Brain microvascular endothelial cell (primary cell): Measurements from ENCODE around the gene SLC26A3.

Source experiments
- DNase-seq: peaks from one replicate; pipeline ENCODE4 v3.0.0-alpha.2; 2020
- H3K27ac ChIP-seq: fragments of 250-450 bp; sonication (Bioruptor Pico); 2 replicates; pipeline ENCODE4 v1.5.1; 2020; ENCODE audit warnings: mild to moderate bottlenecking, moderate library complexity
- H3K27me3 ChIP-seq: fragments of 250-450 bp; sonication (Bioruptor Pico); replicated peaks from 2 replicates; pipeline ENCODE4 v1.5.1; 2020; ENCODE audit warnings: mild to moderate bottlenecking
- H3K36me3 ChIP-seq: fragments of 250-450 bp; sonication (Bioruptor Pico); replicated peaks from 2 replicates; pipeline ENCODE4 v1.5.1; 2020; ENCODE audit warnings: mild to moderate bottlenecking
- H3K4me3 ChIP-seq: 2 replicates; pipeline ENCODE4 v1.5.1; 2011; ENCODE audit warnings: low read depth, mild to moderate bottlenecking, control low read depth, low read length, moderate library complexity
- in situ Hi-C: cut with HindIII; loops from 2 replicates; pipeline ENCODE4 v1.10.0; 2017; ENCODE audit warnings: low sequenced_read_pairs, low pct_ligation_motif_present
- TF ChIP-seq, protein P1 (sequence below): IDR thresholded peaks from 2 replicates; pipeline ENCODE4 v1.5.1; 2011; ENCODE audit warnings: low read depth, mild to moderate bottlenecking, moderate library complexity, low read length, control low read depth, inconsistent platforms; ENCODE audit errors: missing control alignments

The SLC26A3 gene

DNA sequence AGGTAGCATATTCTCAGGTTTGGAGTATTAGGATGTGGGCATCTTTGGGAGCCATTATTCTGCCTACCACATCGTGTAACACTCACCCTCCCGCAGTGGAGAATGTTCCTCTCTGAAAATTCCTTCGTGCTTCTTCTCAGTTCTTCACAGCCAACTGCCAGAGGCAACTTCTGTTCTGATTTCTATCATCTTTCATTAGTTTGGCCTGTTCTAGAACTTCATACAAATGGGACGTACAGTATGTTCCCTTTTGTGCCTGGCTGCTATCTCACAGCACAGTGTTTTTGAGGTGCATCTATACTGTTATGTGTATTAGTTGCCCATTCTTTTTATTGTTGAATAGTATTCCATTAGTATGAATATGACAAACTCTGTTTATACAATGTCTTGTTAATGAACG, 8.9 kb upstream of the SLC26A3 start:
- Histone ChIP-seq H3K27ac (no peak overlapping the region), H3K27me3 (no peaks in the 10 kb centered on the region), H3K36me3 (no peaks in the 10 kb centered on the region), H3K4me3 (no peak overlapping the region)
- no peak for DNase-seq
- in situ Hi-C loops, result no loop called here
- TF ChIP-seq, protein P1, sequence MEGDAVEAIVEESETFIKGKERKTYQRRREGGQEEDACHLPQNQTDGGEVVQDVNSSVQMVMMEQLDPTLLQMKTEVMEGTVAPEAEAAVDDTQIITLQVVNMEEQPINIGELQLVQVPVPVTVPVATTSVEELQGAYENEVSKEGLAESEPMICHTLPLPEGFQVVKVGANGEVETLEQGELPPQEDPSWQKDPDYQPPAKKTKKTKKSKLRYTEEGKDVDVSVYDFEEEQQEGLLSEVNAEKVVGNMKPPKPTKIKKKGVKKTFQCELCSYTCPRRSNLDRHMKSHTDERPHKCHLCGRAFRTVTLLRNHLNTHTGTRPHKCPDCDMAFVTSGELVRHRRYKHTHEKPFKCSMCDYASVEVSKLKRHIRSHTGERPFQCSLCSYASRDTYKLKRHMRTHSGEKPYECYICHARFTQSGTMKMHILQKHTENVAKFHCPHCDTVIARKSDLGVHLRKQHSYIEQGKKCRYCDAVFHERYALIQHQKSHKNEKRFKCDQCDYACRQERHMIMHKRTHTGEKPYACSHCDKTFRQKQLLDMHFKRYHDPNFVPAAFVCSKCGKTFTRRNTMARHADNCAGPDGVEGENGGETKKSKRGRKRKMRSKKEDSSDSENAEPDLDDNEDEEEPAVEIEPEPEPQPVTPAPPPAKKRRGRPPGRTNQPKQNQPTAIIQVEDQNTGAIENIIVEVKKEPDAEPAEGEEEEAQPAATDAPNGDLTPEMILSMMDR, result no peak

DNA sequence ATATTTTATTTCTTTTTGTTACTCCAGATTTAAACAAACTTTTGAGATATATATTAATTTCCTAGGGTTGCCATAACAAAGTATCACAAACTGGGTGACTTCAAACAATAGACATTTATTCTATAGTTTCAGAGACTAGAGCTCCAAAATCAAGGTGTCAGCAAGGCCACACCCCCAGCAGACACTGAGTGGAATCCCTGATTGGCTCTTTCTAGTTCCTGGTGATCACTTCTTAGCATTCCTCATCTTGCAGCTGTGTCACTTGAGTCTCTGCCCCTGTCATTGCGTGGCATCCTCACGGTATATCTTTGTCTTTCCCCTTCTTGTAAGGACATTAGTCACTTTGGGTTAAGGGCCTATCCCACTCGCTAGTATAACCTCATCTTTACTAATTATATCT, 7.6 kb upstream of the SLC26A3 start:
- no peak overlapping the region for H3K4me3 ChIP-seq
- TF ChIP-seq, protein P1, result no peak
- no peak for DNase-seq
- no peaks in the 10 kb centered on the region for H3K36me3 ChIP-seq
- in situ Hi-C loops, result no loop called here
- no peaks in the 10 kb centered on the region for H3K27me3 ChIP-seq
- no peak overlapping the region for H3K27ac ChIP-seq

DNA sequence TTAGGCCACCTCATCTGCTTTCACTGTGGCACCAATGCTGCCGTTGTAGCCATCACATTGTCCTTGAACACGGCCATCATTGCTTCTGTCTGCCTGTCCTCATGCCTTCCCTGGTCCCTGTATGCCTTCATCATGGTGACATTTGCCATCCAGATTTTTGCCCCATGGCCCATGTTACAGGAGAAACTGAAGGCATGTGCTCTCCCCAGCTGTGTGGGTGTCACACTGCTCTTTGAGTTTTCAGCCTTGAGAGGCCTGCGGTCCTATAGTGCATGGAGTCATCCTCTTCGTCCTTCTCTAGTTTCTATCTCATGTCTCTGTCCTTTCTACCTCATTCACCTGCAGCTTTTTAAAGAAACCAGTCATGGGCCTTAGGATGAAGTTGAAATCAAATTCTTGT, 6.2 kb upstream of the SLC26A3 start:
- TF ChIP-seq, protein P1, result no peak
- H3K36me3 ChIP-seq, result no peaks in the 10 kb centered on the region
- H3K27ac ChIP-seq, result no peak overlapping the region
- no peak for DNase-seq
- no peak overlapping the region for H3K4me3 ChIP-seq
- H3K27me3 ChIP-seq, result no peaks in the 10 kb centered on the region
- in situ Hi-C loops, result no loop called here

DNA sequence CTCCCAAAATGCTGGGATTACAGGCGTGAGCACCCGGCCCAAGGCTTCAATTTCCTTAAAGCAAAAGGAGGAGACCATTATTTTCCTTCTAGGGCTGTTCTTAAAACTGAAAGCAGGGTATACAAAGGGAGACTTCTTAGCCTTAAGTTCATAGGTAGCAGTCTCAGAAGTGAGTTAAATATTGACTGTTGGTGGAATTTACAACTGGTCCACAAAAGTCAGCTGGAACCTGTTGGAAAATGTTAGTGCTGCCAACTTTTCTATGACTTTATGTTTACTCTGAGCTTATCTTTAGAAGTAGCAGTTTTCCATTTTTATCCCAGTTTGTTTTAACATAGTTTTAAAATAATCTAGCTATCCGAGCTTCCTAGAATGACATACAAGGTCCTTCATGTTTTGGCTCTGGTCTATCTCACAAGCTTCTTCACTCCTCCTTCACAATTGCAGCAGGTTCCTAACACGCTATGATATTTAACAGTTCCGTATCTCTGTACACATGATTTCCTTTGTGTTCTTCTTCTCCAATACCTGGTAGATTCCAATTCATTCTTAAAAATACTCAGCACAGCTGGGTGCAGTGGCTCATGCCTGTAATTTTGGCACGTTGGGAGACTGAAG, 3.3 kb downstream of the SLC26A3 start:
- TF ChIP-seq, protein P1, result no peak
- in situ Hi-C loops, result no loop called here
- Histone ChIP-seq H3K4me3 (no peak overlapping the region), H3K27me3 (peaks cover 2% of the 10 kb centered on the region), H3K36me3 (no peaks in the 10 kb centered on the region), H3K27ac (no peak overlapping the region)
- DNase-seq, result no peak

DNA sequence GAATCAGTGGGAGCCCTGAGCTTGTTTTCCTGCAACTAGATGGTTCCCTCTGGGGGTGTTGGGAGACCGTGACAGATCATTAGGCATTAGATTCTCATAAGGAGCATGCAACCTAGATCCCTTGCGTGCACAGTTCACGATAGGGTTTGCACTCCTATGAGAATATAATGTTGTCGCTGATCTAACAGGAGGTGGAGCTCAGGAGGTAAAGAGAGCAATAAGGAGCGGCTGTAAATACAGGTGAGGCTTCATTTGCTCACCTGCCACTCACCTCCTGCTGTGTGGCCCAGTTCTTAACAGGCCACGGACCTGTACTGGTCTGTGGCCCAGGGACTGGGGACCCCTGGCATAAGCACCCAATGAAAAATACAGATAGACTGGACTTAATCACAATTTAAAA, 10.7 kb downstream of the SLC26A3 start:
- Histone ChIP-seq H3K4me3 (no peak overlapping the region), H3K36me3 (no peaks in the 10 kb centered on the region), H3K27me3 (no peaks in the 10 kb centered on the region), H3K27ac (no peak overlapping the region)
- DNase-seq, result no peak
- TF ChIP-seq, protein P1, result no peak
- in situ Hi-C loops, result no loop called here

DNA sequence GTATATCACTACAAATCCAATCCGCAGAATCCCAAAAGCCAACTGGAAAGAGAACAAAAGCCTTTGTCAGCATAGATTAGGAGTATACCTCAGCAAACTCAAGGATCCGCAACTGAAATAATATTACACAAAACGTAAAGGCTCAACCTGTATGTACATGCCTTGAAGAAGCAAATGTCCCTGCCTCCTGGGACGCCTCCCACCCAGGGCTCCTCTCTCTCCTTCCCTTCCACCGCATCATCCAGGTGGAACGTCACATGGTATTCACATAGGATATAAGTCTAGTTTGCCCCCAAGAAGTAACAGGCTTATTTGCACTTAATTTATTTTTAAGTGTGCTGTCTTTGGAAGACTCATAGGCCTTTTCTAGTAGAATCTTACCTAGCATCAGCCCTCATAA, 13.4 kb downstream of the SLC26A3 start:
- DNase-seq, result no peak
- H3K27ac ChIP-seq, result no peak overlapping the region
- in situ Hi-C loops, result no loop called here
- peaks cover 5% of the 10 kb centered on the region for H3K27me3 ChIP-seq
- no peak overlapping the region for H3K4me3 ChIP-seq
- no peaks in the 10 kb centered on the region for H3K36me3 ChIP-seq
- TF ChIP-seq, protein P1, result no peak
